Heart left ventricle (tissue), 16 donors: Measurements from ENCODE around the gene OR1J4. TPM values are rescaled to one million over a fixed set of nuclear protein-coding genes. Genes with fewer than 3 reads are reported as not detected.
"Not testable (repeated sequence)": the region's sequence is repeated elsewhere in the genome, so short reads cannot be mapped to it uniquely, and the experiment has no call there.

ENCODE experiments used
- ATAC-seq, 4 donors: fragments of 200-7000 bp; cut with Tn5 transposase; one replicate each; pipeline ENCODE4 v1.9.1; 2020 to 2022; ENCODE audit warnings: moderate library complexity in 4 of 4, mild to moderate bottlenecking in 3 of 4, moderate number of reproducible peaks in 1 of 4
- DNase-seq, 5 donors: peaks; one replicate each; pipeline ENCODE4 v3.0.0-alpha.2; 2020
- H3K27ac ChIP-seq, 12 donors: fragments of 200-600 bp; sonication (generic) in 4 of 12; one replicate each; pipeline versions ENCODE4 v1.5.0 to v1.8.0; 2016 to 2022; ENCODE audit warnings: mild to moderate bottlenecking in 2 of 12
- H3K27me3 ChIP-seq, 9 donors: fragments of 200-600 bp; sonication (generic) in 2 of 9; one replicate each; pipeline versions ENCODE4 v1.5.1 to v1.8.0; 2016 to 2022; ENCODE audit warnings: mild to moderate bottlenecking in 3 of 9
- H3K36me3 ChIP-seq, 9 donors: fragments of 200-600 bp; sonication (generic) in 2 of 9; one replicate each; pipeline versions ENCODE4 v1.5.0 to v1.8.0; 2018 to 2022; ENCODE audit warnings: mild to moderate bottlenecking in 2 of 9
- H3K4me1 ChIP-seq, 12 donors: fragments of 200-600 bp; sonication (generic) in 4 of 12; one replicate each; pipeline versions ENCODE4 v1.5.0 to v1.8.0; 2016 to 2022; ENCODE audit warnings: mild to moderate bottlenecking in 3 of 12
- H3K4me3 ChIP-seq, 12 donors: fragments of 200-600 bp; sonication (generic) in 4 of 12; one replicate each; pipeline versions ENCODE4 v1.5.0 to v1.8.0; 2017 to 2022; ENCODE audit warnings: mild to moderate bottlenecking in 9 of 12, moderate library complexity in 4 of 12
- H3K9me3 ChIP-seq, 12 donors: fragments of 200-600 bp; sonication (generic) in 4 of 12; one replicate each; pipeline versions ENCODE4 v1.5.0 to v1.8.0; 2016 to 2022; ENCODE audit warnings: mild to moderate bottlenecking in 1 of 12
- POLR2A ChIP-seq, 2 donors: fragments of 450-650 bp; IDR thresholded peaks; one replicate each; pipeline ENCODE4 v1.6.1; 2017; ENCODE audit warnings: antibody characterized with exemption in 2 of 2, mild to moderate bottlenecking in 2 of 2, moderate library complexity in 2 of 2
- WGBS, 4 donors: extraction: QIAGEN DNeasy Blood & Tissue Kit in 2 of 4; methylation state at CpG; one replicate each; pipeline versions ENCODE4 v1.1.5 to v1.1.7; 2013 to 2018; 5-methylcytosine and 5-hydroxymethylcytosine counted together
- intact Hi-C, 10 donors: fragments of 100-400 bp; cut with DNase I; formaldehyde crosslinking; loops; one replicate each; pipeline versions ENCODE4 v1.11.1 to v1.14.2; 2022
- polyA plus RNA-seq, 2 donors: library from polyadenylated mRNA; stranded (reverse); fragments of 200-250 nt; gene quantifications; one replicate each; pipeline ENCODE4 v1.2.3, GENCODE V29; 2013
- total RNA-seq, 9 donors: library from RNA; depleted of rRNA in 2 of 9; stranded (reverse); fragments of >200 nt in 2 of 9; fragmentation: NEBNext Ultra II Directional in 3 of 9; extraction: Animal tissue kit (Norgen Biotek cat#: 25700) in 3 of 9; gene quantifications; one replicate each; pipeline versions ENCODE4 v1.1.0 to v1.2.4, GENCODE V29; 2016 to 2023
- TF ChIP-seq, protein P1 (sequence below), 12 donors: fragments of 200-600 bp; sonication (generic) in 4 of 12; IDR thresholded peaks; one replicate each; pipeline versions ENCODE4 v1.5.0 to v1.8.0; 2018 to 2022; ENCODE audit warnings: antibody characterized with exemption in 12 of 12, mild to moderate bottlenecking in 5 of 12
- donor health status: ischemic (EF 13 %, LVEDD 7.1; RV severe dilation, severe dysfunction).
- donor health status: healthy with polysubstance abuse.
- donor health status: DM: no; HTN: yes; CAD: no.
- donor health status: DM: no; HTN: no; CAD: no.
- donor health status: ischemic (EF 25% LVEDD 6.9; RV normal size, moderate dysfunction).
- donor health status: ischemic (EF 25% LVEDD 5.7; RV mildly dilated, moderate dysfunction).
- donor health status: healthy.
- donor health status: DM: yes; HTN: yes; CAD: no.
- donor health status: ischemic (EF 35%, LVEDD 5.7; RV mildly dilated, moderate dysfunction).
- donor health status: nonischemic (EF 11% LVEDD 7.7; RV severe dilation, severe dysfunction).
- donor health status: DM: yes; HTN: yes; CAD: no.
- donor health status: PGD.
- donor health status: ischemic (EF 29% LVEDD 5.4; RV normal size, mild dysfunction).
- donor health status: nonischemic (EF 23%, LVEDD 6.1; RV moderate dilation, normal function).

OR1J4 gene
- total and polyA plus RNA-seq, 11 donors, result not detected

DNA sequence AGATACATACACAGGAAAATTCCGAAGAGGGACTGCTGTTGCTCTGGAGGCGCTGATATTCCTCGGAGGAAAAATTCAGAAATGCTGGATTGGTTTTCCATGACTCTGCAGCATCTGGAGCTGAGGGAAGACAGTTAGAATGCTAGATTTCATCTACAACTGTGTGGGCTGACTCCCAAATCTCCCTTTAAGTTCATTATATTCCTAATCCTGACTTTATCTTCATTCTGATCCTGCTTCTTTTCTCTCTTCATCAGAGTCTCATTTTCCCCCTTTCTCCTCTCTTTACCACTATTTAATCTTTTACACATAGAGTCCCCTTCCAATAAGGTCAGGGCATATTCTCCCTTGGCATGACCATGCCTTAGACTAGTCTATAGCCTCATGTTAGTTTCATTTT lies 8.3 kb downstream of the OR1J4 start, which contains the start of gene OR1N1:
TSS of gene OR1N1 (minus strand) at position 101 of the 400 bp plus-strand sequence. CDS start at position 101, 0 bp downstream.
- no peak within 1 kb of the TSS for H3K4me3 ChIP-seq
- WGBS, 4 donors, result 84 to 89% (median 87%) methylated on average over 3 of the region's 3 CpGs
- no peak for ATAC-seq
- no peak for DNase-seq
- no peaks in the 10 kb centered on the region for H3K9me3 ChIP-seq
- H3K4me1 ChIP-seq, result no peaks in the 10 kb centered on the region
- peaks cover 0 to 9% (median 0%) of the 10 kb centered on the region in 9 donors for H3K27me3 ChIP-seq
- intact Hi-C loops, result no loop called here
- no peaks in the 10 kb centered on the region for H3K36me3 ChIP-seq
- TF ChIP-seq, protein P1, sequence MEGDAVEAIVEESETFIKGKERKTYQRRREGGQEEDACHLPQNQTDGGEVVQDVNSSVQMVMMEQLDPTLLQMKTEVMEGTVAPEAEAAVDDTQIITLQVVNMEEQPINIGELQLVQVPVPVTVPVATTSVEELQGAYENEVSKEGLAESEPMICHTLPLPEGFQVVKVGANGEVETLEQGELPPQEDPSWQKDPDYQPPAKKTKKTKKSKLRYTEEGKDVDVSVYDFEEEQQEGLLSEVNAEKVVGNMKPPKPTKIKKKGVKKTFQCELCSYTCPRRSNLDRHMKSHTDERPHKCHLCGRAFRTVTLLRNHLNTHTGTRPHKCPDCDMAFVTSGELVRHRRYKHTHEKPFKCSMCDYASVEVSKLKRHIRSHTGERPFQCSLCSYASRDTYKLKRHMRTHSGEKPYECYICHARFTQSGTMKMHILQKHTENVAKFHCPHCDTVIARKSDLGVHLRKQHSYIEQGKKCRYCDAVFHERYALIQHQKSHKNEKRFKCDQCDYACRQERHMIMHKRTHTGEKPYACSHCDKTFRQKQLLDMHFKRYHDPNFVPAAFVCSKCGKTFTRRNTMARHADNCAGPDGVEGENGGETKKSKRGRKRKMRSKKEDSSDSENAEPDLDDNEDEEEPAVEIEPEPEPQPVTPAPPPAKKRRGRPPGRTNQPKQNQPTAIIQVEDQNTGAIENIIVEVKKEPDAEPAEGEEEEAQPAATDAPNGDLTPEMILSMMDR (IDR thresholded peaks at IDR 0.05), result no peak
- no peak for TF ChIP-seq POLR2A (IDR thresholded peaks at IDR 0.05)
- H3K27ac ChIP-seq, result no peak within 1 kb of the TSS

DNA sequence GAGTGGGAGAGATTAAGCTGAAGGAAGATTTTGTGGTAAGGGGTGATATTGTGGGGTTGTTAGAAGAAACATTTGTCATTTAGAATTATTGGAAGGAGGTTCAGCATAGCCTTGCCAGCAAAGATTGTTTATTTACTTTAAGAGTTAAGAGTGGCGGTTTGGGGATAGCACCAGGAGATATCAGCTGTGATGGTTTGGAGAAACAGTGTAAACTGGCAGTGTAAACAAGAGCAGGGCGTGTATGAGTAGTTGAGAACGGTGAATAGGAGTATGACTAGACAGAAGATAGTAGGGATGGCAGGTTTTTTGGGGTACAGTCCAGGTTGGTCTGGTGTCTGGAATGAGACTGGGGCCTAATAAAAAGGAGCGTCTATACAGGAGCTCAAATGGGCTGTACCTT lies 12.2 kb downstream of the OR1J4 start:
- WGBS, 4 donors, result 44 to 69% (median 64%) methylated on average over 4 of the region's 4 CpGs

DNA sequence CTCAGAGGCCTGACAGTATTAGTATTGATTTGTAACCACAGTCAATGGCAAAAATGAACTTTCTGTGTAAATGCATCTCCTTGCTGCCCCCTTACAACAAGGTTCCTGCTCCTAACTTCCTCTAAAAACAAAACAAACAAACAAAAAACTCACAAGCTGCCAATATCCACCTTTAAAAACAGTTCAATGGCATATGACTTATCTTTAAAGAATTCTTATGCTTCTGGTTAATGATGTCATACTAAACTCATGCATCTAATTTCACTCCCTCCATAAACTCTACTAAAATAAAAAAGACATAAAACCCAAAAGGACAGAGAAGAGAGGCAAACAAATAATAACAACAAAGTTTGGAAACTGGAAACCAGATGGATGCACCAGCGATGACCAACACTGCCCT lies 17.2 kb downstream of the OR1J4 start:
- ATAC-seq, result no peak
- no peaks in the 10 kb centered on the region for H3K36me3 ChIP-seq
- H3K9me3 ChIP-seq, result peaks cover 0 to 9% (median 0%) of the 10 kb centered on the region in 12 donors
- no peak overlapping the region for H3K4me3 ChIP-seq
- intact Hi-C loops, result no loop called here
- no peaks in the 10 kb centered on the region for H3K4me1 ChIP-seq
- TF ChIP-seq, protein P1 (IDR thresholded peaks at IDR 0.05), result no peak
- no peak for TF ChIP-seq POLR2A (IDR thresholded peaks at IDR 0.05)
- H3K27me3 ChIP-seq, result no peaks in the 10 kb centered on the region
- no peak overlapping the region for H3K27ac ChIP-seq
- 92 to 98% (median 96%) methylated on average over 1 of the region's 1 CpG for WGBS, 4 donors
- DNase-seq, result no peak

More for the DNA sequence above, 12.2 kb downstream of the OR1J4 start:
- DNase-seq, H3K4me3 ChIP-seq, H3K27me3 ChIP-seq, H3K9me3 ChIP-seq, intact Hi-C loops, H3K4me1 ChIP-seq, H3K27ac ChIP-seq, ATAC-seq, H3K36me3 ChIP-seq: not testable (repeated sequence)

DNA sequence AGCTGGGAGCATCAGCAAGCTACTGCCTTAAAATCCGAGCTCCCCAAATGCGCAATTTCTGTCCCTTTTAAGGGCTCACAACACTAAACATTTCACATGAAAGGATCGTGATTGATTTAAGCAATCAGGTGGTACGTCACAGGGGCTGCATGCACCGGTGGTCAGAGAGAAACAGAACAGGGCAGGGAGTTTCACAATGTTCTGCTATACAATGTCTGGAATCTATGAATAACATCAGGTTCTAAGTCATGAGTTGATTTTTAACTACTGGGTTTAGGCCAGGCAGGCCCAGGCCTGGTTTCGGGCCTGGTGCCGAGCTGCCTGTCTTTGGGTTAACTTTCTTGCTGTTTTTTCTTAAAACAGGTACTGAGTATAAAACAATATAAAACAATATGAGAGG lies 18.1 kb downstream of the OR1J4 start:
- ATAC-seq, H3K36me3 ChIP-seq, H3K9me3 ChIP-seq, H3K27ac ChIP-seq, H3K27me3 ChIP-seq, DNase-seq, H3K4me1 ChIP-seq, intact Hi-C loops, H3K4me3 ChIP-seq: not testable (repeated sequence)
- WGBS, 4 donors, result 54 to 77% (median 63%) methylated on average over 7 of the region's 7 CpGs

DNA sequence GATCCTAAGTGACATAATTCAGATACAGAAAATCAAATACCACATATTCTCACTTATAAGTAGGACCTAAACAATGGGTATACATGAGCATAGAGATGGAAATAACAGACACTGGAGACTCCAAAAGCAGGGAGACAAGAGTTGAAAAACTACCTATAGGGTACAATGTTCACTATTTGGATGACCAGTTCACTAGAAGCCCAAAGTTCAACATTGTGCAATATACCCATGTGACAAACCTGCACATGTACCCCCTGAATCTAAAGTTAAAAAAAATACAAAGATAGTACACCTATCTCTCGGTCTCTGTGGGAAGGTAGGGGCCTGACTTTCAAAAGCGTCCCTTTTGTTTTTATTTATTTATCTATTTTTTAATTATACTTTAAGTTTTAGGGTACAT lies 19.8 kb downstream of the OR1J4 start:
- no peaks in the 10 kb centered on the region for H3K27me3 ChIP-seq

More for the DNA sequence above, 19.8 kb downstream of the OR1J4 start:
- 55 to 62% (median 59%) methylated on average over 2 of the region's 2 CpGs for WGBS, 4 donors
- ATAC-seq (no peak), DNase-seq (no peak)
- intact Hi-C loops, result no loop called here
- Histone ChIP-seq H3K4me3 (no peak overlapping the region), H3K36me3 (no peaks in the 10 kb centered on the region), H3K4me1 (no peaks in the 10 kb centered on the region), H3K27ac (no peak overlapping the region), H3K9me3 (peaks cover 0 to 9% (median 0%) of the 10 kb centered on the region in 12 donors)
- TF ChIP-seq, protein P1 (IDR thresholded peaks at IDR 0.05), result no peak
- no peak for TF ChIP-seq POLR2A (IDR thresholded peaks at IDR 0.05)
